HG03575 (cell line): Measurements from ENCODE around the gene ACOT2.

Experiments used
- ATAC-seq: cut with Tn5 transposase; IDR thresholded peaks from one replicate; pipeline ENCODE4 v1.9.1; 2021; ENCODE audit not compliant: unreplicated experiment, insufficient number of reproducible peaks, low FRiP score; ENCODE audit errors: extremely low read depth

ACOT2 gene

DNA sequence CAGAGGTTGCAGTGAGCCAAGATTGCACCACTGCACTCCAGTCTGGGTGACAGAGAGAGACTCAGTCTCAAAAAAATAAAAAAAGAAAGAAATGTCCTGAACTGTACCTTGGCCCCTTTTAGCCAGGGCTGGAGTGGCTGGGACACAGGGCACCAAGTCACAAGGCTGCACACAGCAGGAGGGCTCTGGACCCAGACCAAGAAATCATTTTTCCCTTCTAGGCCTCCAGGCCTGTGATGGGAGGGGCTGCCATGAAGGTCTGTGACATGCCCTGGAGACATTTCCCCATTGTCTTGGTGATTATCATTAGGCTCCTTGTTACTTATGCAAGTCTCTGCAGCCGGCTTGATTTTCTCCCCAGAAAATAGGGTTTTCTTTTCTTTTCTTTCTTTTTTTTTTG is 38.2 kb downstream of the ACOT2 start:
- no peak for ATAC-seq

DNA sequence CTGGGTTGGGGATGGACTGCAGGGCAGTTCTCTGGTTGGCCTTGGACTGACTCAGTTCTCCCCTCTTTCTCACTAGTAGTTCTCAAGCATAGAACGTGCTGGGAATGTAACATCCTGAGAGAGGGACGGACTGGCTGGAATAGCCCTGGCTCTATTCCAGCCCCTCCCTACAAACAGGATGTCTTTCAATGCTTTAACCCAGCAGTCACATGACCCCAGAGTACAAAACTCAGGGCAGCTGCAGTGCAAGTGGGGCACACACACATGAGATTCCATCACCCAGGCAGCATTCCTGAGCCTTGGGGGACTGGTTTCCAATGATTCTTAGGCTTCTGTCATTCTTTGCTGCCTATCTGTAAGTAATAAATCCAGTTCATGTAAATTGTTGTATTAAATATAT is 41.7 kb downstream of the ACOT2 start:
- ATAC-seq = no peak

DNA sequence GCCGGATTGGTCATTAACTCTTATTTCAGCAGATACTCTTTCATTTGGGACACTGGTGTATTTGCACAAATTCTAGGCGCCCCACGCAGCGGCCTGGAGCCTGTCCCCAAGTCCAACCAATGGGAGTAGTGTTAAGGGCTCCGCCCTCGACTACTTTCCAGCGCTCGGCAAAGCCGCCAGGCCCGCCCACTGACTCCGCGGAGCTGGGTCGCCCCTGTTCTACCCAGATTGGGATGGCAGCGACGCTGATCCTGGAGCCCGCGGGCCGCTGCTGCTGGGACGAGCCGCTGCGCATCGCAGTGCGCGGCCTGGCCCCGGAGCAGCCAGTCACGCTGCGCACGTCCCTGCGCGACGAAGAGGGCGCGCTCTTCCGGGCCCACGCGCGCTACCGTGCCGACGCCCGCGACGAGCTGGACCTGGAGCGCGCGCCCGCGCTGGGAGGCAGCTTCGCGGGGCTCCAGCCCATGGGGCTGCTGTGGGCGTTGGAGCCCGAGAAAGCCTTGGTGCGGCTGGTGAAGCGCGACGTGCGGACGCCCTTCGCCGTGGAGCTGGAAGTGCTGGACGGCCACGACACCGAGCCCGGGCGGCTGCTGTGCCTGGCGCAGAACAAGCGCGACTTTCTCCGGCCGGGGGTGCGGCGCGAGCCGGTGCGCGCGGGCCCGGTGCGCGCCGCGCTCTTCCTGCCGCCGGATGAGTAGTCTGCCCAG is 43.5 kb downstream of the ACOT2 start, which contains the start of gene ACOT6:
TSS of gene ACOT6 (plus strand) at position 179 of the 707 bp plus-strand sequence. CDS start at position 234, 55 bp downstream.
- no peak for ATAC-seq

DNA sequence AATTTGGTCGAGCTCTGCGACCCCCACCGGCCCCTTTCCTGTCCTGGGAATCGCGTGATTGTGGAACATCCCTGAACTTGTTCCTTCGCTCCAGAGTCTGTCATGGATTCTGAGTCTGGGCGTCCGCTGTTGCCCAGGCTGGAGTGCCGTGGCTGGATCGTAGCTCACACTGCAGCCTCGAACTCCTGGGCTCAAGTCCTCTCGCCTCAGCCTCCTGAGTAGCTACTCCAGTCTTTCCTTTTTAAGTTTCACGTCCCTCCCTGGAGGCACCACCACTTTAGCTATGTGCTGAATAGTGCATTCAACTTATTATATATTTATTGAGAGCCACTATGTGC is 44.0 kb downstream of the ACOT2 start:
- ATAC-seq = no peak

DNA sequence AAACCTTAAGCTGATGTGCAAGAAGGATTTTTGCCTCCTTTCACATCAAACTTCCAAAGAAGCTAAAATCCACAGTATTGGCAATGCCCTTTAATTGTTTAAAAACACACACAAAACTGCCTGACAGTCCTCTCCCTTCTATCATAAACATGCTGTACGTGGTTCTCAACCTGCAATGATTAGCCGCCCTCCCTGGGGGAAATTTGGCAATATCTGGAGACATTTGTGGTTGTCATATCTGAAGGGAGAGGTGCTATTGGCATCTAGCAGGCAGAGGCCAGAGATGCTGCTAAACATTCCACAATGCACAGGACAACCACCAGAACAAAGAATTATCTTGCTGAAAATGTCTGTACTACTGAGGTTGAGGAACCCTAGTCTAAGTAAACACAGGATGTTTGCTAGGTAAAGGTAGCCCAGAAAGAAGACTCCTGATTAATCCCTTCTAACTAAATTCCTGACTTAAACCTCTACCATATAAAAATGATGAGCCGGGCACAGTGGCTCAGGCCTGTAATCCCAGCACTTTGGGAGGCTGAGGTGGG is 44.5 kb downstream of the ACOT2 start:
- ATAC-seq = no peak

DNA sequence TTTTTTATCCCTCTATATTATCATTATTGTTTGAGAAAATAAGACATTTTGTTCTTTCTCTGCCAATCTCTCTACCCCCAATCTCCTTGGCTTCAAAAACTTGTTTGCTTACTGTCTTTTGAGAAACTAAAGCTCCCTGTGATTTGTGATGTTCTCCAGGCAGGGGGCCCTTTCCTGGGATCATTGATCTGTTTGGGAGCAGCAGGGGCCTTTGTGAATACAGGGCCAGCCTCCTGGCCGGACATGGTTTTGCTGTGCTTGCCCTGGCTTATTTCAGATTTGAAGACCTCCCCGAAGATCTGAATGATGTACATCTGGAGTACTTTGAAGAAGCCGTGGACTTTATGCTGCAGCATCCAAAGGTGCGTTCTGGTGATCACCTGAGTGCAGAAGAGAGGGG is 47.8 kb downstream of the ACOT2 start:
- ATAC-seq = no peak

DNA sequence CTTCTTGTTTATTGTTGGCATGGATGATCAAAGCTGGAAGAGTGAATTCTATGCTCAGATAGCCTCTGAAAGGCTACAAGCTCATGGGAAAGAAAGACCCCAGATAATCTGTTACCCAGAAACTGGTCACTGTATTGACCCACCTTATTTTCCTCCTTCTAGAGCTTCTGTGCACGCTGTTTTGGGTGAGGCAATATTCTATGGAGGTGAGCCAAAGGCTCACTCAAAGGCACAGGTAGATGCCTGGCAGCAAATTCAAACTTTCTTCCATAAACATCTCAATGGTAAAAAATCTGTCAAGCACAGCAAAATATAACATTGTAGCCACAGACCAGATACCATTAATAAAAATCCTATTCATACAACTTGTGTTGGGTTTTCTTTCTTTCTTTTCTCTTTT is 50.5 kb downstream of the ACOT2 start:
- no peak for ATAC-seq

DNA sequence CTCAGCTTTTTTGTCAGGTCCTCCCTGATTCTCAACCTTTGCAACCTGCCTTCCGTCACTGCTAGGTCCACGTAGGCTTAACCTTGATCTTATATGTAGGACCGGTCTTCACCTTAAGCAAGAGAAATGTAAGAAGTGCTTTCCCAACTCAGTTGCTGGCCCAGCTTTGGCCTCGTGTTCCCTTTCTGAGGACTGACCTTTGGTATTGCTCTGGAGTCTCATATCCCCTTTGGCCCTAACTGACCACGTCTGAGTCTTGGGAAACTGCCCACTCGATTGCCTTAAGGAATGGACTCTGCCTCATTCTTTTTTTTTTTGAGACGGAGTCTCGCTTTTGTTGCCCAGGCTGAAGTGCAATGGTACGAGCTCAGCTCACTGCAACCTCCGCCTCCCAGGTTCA is 51.3 kb downstream of the ACOT2 start:
- no peak for ATAC-seq

DNA sequence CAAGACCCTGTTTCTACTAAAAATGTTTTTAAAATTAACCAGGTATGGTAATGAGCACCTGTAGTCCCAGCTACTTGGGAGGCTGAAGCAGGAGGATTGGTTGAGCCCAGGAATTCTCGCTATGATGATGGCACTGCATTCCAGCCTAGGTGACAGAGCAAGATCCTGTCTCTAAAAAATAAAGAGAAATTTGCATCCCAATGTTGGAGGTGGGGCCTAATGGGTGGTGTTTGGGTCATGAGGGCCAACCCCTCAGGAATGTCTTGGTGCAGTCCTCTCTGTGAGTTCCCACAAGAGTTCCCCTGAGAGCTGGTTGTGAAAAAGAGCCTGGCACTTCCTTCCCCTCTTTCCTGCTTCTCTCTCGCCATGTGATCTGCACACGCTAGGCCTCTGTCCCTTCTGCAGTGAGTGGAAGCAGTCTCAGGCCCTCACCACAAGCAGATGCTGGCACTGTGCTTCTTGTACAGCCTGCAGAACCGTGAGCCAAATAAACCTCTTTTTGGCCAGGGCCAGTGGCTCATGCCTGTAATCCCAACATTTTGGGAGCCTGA is 54.6 kb downstream of the ACOT2 start:
- no peak for ATAC-seq
